K562 (cell line): ENCODE data around the gene FKBP9. TPM values are rescaled to one million over a fixed set of nuclear protein-coding genes. Genes with fewer than 3 reads are reported as not detected.

Experiments used
- CUX1 ChIP-seq: fragments of 200-800 bp; sonication (Bioruptor generic); IDR thresholded peaks from 2 replicates; pipeline ENCODE4 v1.6.1; 2016; ENCODE audit warnings: missing genetic modification characterization, missing compliant biosample characterization
- polyA plus RNA-seq, 8 experiments: library from polyadenylated mRNA; depleted of rRNA in 4 of 8; stranded (reverse) in 5 of 8; unstranded in 3 of 8; fragments of >200 nt; fragmentation: Nextera tagmentation in 2 of 8; fragmentation: Illumina TruSeq in 1 of 8; extraction: Ambion mirVana in 2 of 8; extraction: Trizol in 1 of 8; gene quantifications; 2 replicates each; pipeline versions ENCODE4 v1.2.1 to v1.2.3, GENCODE V29; 2011 to 2014; ENCODE audit warnings: inconsistent platforms in 1 of 8, missing spikeins in 1 of 8
- total RNA-seq, 7 experiments: library from RNA; depleted of rRNA in 6 of 7; stranded (reverse); fragments of >200 nt in 6 of 7; fragmentation: Illumina TruSeq in 2 of 7; extraction: Trizol in 2 of 7; gene quantifications; 2 replicates each; pipeline versions ENCODE4 v1.2.1 to v1.2.3, GENCODE V29; 2011 to 2021; ENCODE audit warnings: low replicate concordance in 1 of 7

FKBP9 gene
- total and polyA plus RNA-seq, 9 of the 15 experiments (the other 6 are each of a cell fraction or from before 2014, with no cell fraction given): 5.9 to 23.7 (median 15.8) TPM

DNA sequence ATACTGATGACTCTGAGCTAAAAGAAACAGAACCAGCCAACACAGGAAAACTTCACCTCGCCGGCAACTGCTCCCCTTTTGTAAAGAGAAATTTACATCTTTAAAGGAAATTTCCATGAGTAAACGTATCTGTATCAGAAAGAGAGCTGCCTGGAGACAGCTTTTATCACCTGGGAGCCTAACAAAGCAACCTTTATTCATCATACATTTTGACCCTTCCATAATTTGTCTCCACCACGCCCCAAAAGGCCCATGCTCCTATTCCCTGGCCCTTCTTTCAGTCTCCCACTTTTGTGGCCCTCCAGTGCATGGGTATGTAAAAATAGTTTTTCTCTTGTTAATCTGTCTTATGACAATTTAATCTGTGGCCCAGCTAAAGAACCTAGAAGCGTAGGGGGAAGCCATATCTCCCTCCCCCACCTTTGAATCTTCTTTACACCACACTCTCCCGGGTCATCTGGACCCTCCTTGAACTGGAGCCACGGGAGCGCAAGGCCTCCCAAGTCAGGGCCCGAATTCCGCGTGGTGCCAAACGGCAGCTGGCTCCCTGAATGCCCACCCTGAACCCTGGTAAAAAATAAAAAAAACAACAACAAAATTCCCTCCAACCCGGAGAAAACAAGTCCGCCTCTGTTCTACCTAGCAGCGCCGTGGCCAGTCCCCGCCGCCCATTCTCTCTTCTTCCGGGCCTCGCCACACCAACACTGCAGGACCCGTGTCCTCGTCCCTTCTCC lies 15.4 kb upstream of the FKBP9 start (continued):
- no peak for TF ChIP-seq CUX1 (CRISPR knock-in tag)
